Measurements from ENCODE around the gene OXCT2. TPM values are rescaled to one million over a fixed set of nuclear protein-coding genes. Genes with fewer than 3 reads are reported as not detected.

The OXCT2 gene
- total RNA-seq, 1 donor from 2014 or later, result 0.36 TPM

GRCh38 chr1:39816415-39817090 is 45.4 kb upstream of the OXCT2 start:
- no peaks in the 10 kb centered on the region for H3K36me3 Mint-ChIP-seq (ENCODE audit: low read depth, unreplicated experiment)

DNA sequence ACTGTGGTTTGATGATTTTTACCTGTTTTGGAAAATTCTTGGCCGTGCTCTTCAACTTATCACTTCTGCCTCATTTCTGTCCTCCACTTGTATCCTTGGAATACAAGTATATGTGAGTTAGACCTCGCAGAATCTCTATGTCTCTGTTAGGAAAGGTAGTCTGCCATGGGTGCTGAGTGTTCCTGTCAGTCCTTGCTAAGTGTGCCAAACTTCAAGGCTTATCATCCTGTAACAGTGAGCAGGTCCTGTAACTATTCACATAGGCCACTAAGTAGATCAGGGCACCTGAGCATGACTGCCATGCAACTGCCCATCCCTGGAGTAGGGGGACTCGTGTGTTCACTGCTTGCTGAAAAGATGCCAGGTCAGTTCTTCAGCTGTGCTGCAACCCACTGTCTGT is 41.8 kb upstream of the OXCT2 start:
- TF ChIP-seq, protein P1, sequence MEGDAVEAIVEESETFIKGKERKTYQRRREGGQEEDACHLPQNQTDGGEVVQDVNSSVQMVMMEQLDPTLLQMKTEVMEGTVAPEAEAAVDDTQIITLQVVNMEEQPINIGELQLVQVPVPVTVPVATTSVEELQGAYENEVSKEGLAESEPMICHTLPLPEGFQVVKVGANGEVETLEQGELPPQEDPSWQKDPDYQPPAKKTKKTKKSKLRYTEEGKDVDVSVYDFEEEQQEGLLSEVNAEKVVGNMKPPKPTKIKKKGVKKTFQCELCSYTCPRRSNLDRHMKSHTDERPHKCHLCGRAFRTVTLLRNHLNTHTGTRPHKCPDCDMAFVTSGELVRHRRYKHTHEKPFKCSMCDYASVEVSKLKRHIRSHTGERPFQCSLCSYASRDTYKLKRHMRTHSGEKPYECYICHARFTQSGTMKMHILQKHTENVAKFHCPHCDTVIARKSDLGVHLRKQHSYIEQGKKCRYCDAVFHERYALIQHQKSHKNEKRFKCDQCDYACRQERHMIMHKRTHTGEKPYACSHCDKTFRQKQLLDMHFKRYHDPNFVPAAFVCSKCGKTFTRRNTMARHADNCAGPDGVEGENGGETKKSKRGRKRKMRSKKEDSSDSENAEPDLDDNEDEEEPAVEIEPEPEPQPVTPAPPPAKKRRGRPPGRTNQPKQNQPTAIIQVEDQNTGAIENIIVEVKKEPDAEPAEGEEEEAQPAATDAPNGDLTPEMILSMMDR (IDR thresholded peaks at IDR 0.05; ENCODE audit: unreplicated experiment), result no peak
- no peaks in the 10 kb centered on the region for H3K9me3 Mint-ChIP-seq (ENCODE audit: unreplicated experiment)
- no peak overlapping the region for H3K4me3 Mint-ChIP-seq (ENCODE audit: unreplicated experiment)
- H3K36me3 Mint-ChIP-seq (ENCODE audit: low read depth, unreplicated experiment), result no peaks in the 10 kb centered on the region
- no peak overlapping the region for H3K27ac Mint-ChIP-seq (ENCODE audit: unreplicated experiment)
- H3K4me1 Mint-ChIP-seq (ENCODE audit: unreplicated experiment), result no peaks in the 10 kb centered on the region
- H3K27me3 Mint-ChIP-seq (ENCODE audit: unreplicated experiment), result peaks cover 10% of the 10 kb centered on the region
- DNase-seq (ENCODE audit: low spot score), result no peak

More at GRCh38 chr1:39816415-39817090, 45.4 kb upstream of the OXCT2 start:
- TF ChIP-seq, protein P1 (IDR thresholded peaks at IDR 0.05; ENCODE audit: unreplicated experiment), result peak; percentile 84
- Mint-ChIP-seq H3K27ac (ENCODE audit: unreplicated experiment) (no peak overlapping the region), H3K4me3 (ENCODE audit: unreplicated experiment) (no peak overlapping the region), H3K4me1 (ENCODE audit: unreplicated experiment) (no peaks in the 10 kb centered on the region), H3K27me3 (ENCODE audit: unreplicated experiment) (peaks cover 8% of the 10 kb centered on the region), H3K9me3 (ENCODE audit: unreplicated experiment) (no peaks in the 10 kb centered on the region)
- DNase-seq (ENCODE audit: low spot score), result peak; percentile 72

DNA sequence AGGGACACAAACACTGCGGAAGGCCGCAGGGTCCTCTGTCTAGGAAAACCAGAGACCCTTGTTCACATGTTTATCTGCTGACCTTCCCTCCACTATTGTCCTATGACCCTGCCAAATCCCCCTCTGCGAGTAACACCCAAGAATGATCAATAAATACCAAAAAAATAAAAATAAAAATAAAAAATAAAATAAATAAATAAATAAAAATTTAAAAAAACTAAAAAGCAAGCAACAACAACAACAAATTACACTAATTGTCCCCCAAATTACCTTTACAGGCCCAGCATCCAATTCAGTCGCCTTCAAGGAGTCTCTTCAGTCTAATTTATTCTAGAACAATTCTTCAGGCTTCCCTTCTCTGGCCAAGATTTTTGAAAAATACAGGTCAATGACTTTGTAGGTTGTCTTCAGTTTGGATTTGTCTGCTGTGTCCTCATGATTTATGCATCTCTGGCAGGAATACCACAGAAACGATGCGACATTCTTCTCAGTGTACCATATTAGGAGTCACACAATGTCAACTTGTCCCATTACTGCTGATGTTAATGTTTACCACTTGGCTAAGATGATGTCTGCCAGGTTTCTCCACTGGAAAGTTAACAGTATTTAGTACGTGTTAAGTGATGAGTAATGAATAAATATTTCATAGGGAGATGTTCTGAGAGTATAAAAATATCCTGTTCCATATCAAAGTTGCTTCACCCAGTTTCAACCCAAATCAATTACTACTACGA is 37.8 kb upstream of the OXCT2 start:
- peaks cover 8% of the 10 kb centered on the region for H3K27me3 Mint-ChIP-seq (ENCODE audit: unreplicated experiment)
- TF ChIP-seq, protein P1 (IDR thresholded peaks at IDR 0.05; ENCODE audit: unreplicated experiment), result no peak
- no peaks in the 10 kb centered on the region for H3K36me3 Mint-ChIP-seq (ENCODE audit: low read depth, unreplicated experiment)
- H3K27ac Mint-ChIP-seq (ENCODE audit: unreplicated experiment), result no peak overlapping the region
- no peaks in the 10 kb centered on the region for H3K9me3 Mint-ChIP-seq (ENCODE audit: unreplicated experiment)
- no peak for DNase-seq (ENCODE audit: low spot score)
- no peaks in the 10 kb centered on the region for H3K4me1 Mint-ChIP-seq (ENCODE audit: unreplicated experiment)
- H3K4me3 Mint-ChIP-seq (ENCODE audit: unreplicated experiment), result no peak overlapping the region

DNA sequence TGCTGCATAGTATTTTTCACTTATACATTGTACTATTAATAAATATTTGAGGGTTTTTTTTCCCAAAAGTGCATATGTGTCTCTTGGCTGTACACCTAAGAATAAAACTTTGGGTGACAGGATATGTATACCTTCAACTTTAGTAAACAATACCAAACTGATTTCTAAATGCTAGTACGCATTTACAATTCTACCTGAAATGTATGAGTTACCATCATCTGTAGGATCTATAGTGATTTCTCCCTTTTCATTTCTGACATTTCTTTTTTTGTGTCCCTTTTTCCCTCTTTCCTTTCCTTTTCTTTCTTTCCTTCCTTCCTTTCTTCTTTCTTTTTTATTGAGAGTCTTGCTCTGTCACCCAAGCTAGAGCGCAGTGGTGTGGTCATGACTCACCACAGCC is 34.2 kb upstream of the OXCT2 start:
- H3K4me1 Mint-ChIP-seq (ENCODE audit: unreplicated experiment), result no peaks in the 10 kb centered on the region
- no peak overlapping the region for H3K4me3 Mint-ChIP-seq (ENCODE audit: unreplicated experiment)
- no peak overlapping the region for H3K27ac Mint-ChIP-seq (ENCODE audit: unreplicated experiment)
- no peaks in the 10 kb centered on the region for H3K36me3 Mint-ChIP-seq (ENCODE audit: low read depth, unreplicated experiment)
- peaks cover 8% of the 10 kb centered on the region for H3K27me3 Mint-ChIP-seq (ENCODE audit: unreplicated experiment)
- no peak for DNase-seq (ENCODE audit: low spot score)
- TF ChIP-seq, protein P1 (IDR thresholded peaks at IDR 0.05; ENCODE audit: unreplicated experiment), result no peak
- H3K9me3 Mint-ChIP-seq (ENCODE audit: unreplicated experiment), result no peaks in the 10 kb centered on the region
